VCaP (cell line): ENCODE data around the gene AADACL2.

Experiments
- H3K27ac ChIP-seq: fragments of 450-650 bp; 2 replicates; pipeline ENCODE4 v1.5.1; 2017
- TF ChIP-seq, protein P1 (sequence below): fragments of 450-650 bp; conservative IDR thresholded peaks from 2 replicates; pipeline ENCODE4 v1.5.1; 2017; ENCODE audit warnings: mild to moderate bottlenecking, moderate library complexity

AADACL2 gene

DNA sequence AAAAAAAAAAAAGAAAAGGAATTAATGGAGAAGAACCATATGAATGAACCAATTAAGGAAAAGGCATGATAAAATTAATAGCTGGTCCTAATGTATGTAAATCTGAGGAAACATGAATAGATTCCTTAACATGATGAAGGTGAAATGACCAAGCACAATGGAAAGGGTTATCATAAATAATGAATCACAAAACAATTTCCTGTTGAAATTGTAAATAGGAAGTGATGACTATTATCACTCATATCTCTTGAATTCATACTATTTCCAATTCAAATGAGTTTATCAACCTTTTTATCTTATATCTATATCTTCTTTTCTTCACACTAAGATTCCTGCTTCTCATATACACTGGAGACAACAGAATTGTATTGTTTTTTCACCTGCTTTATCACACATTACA, 32.0 kb downstream of the AADACL2 start:
- TF ChIP-seq, protein P1, sequence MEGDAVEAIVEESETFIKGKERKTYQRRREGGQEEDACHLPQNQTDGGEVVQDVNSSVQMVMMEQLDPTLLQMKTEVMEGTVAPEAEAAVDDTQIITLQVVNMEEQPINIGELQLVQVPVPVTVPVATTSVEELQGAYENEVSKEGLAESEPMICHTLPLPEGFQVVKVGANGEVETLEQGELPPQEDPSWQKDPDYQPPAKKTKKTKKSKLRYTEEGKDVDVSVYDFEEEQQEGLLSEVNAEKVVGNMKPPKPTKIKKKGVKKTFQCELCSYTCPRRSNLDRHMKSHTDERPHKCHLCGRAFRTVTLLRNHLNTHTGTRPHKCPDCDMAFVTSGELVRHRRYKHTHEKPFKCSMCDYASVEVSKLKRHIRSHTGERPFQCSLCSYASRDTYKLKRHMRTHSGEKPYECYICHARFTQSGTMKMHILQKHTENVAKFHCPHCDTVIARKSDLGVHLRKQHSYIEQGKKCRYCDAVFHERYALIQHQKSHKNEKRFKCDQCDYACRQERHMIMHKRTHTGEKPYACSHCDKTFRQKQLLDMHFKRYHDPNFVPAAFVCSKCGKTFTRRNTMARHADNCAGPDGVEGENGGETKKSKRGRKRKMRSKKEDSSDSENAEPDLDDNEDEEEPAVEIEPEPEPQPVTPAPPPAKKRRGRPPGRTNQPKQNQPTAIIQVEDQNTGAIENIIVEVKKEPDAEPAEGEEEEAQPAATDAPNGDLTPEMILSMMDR = no peak
- no peak overlapping the region for H3K27ac ChIP-seq

DNA sequence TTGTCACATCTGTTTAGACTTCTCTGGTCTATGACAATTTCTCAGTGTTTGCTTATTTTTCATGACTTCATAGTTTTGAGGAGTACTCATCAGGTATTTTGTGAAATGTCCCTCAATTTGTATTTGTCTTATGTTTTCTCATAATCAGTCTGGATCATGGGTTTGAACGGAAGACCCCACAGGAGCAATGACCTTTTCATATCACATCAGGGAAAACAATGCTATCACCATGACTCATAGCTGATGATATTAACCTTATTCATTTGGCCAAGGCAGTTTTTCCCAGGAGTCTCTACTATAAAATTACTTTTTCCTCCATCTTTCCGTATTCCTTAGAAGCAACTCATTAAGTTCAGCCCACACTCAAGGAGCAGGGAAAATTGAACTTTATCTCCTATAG, 32.7 kb downstream of the AADACL2 start:
- TF ChIP-seq, protein P1 = no peak
- no peak overlapping the region for H3K27ac ChIP-seq

DNA sequence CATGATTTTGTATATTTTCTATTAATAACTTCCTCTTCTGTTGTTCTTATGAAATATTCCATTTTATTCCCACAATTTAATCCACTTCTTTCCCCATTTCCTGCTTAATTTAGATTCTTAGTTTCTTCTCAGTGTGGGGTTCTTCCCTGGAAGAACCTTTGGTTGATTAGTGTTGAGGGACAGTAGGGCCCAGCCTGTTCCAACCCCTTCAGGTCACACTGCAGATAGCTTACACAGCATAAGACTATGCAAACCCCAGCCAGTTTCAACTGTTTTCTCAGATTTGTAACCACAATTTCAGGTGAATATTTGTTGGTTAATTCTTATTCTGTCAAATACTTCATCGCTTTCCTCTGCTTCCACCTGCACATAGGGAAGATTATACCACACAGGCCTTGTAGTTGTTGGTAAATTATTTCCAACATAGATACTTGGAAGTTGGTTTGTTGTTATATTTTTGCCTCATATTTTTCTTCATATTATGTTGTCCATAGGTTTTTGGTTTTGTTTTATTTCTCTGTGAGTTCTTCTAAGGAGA, 34.7 kb downstream of the AADACL2 start:
- H3K27ac ChIP-seq = no peak overlapping the region

DNA sequence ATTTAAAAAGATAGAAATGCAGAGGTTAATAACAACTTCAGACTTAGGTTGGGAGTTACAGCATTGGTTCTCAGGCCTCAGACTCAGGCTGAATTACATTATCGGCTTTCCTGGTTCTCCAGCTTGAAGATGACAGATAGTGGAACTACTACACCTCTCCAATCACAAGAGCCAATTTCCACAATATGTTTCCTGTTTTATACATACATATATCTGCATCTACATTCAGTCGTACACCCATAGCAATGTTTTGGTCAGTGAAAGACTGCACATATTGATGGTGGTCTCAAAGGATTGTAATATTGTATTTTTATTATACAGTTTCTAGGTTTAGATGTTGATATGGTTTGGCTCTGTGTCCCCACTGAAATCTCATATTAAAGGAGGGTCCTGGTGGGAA, 35.4 kb downstream of the AADACL2 start:
- TF ChIP-seq, protein P1 = no peak
- no peak overlapping the region for H3K27ac ChIP-seq

More for the DNA sequence above, 34.7 kb downstream of the AADACL2 start:
- TF ChIP-seq, protein P1 = no peak

DNA sequence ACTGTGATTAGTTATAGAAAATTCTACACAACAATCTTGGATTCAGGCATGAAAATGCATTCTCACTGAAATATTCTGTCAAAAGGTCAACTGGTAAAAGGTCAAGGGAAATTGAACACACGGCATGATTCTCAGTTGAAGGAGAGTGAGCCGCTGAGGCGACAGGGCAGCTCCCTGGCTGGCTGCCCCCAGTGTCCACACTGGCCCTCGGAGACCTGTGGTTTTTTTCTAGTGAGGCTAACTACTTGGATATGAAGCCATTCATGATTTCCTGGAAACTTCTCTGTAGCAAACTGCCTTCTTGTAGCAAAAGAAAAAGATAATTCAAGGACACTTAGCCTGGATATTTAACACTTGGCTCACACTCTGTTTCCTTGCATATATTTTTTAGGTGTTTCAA, 37.2 kb downstream of the AADACL2 start:
- no peak overlapping the region for H3K27ac ChIP-seq
- TF ChIP-seq, protein P1 = no peak

DNA sequence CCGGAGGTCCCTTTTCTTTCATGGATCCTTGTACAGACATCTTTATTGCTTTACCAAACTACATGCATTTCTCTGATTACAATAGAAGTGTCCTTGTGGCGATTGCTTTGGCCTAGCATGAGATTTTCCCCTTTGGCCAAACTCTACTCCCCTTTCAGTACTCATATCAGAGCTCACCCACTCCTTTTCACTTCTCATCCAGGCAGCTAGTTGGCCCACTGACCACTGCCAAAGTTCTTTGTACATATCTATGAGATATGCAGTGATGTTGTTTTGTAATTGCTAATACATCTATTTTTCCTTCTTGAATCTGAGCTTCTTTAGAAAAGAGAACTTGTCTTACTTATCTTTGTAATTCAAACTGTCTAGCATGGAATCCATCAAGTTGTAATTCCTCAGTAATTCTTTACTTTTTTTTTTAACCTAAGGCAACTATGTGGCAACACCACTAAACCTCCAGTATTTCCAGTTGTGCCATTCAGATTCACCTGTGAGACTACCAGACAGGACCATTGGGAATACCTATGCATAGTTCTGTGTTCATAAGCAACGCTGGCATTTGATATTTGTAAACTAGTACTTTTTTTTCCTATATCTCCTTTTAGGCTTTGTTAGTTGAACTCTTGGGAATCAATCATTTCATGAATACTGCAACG, 39.2 kb downstream of the AADACL2 start:
- H3K27ac ChIP-seq = no peak overlapping the region
- TF ChIP-seq, protein P1 = no peak

DNA sequence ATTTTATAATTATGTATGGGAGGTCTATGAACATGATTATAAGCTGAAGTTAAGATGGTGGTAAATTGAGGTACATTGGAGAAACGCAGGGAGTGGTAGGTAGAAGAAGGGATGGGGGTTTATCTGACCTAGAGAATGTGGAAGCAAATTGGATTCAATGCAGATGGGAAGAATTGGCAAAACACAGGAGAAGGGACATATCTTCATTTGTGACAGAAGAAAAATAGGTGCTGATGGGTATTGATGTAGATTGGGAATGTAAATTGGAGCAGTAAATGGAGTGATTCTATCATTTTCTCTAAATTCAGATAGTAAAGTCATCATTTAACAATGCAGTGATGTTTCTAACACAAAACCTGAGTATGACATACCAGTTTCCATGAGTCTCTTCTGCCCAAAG, 40.5 kb downstream of the AADACL2 start:
- no peak overlapping the region for H3K27ac ChIP-seq
- TF ChIP-seq, protein P1 = no peak
